Measurements from ENCODE around the gene GLI3. TPM values are rescaled to one million over a fixed set of nuclear protein-coding genes. Genes with fewer than 3 reads are reported as not detected.

Gene GLI3
- total RNA-seq, 2 experiments from 2014 or later: 0.28 to 0.36 TPM

- intact Hi-C loops (cut with DNase I, micrococcal nuclease): no loop called here
- no peaks in the 10 kb centered on the region for H3K9me3 ChIP-seq (ENCODE audit: control insufficient read depth in 1 of 2, insufficient read depth in 1 of 2, low read length in 2 of 2)
- Mint-ChIP-seq H3K4me1 (ENCODE audit: low read depth) (no peaks in the 10 kb centered on the region), H3K36me3 (ENCODE audit: low read depth) (no peaks in the 10 kb centered on the region), H3K27me3 (no peaks in the 10 kb centered on the region), H3K9me3 (no peaks in the 10 kb centered on the region), H3K4me3 (no peak overlapping the region), H3K27ac (no peak overlapping the region)
- ATAC-seq (ENCODE audit: poor library complexity) (no peak), DNase-seq (no peak)
- no peaks in the 10 kb centered on the region for H3K4me1 ChIP-seq (ENCODE audit: insufficient read depth, low read length)
- H3K36me3 ChIP-seq (ENCODE audit: insufficient read depth, low read length): no peaks in the 10 kb centered on the region
- no peaks in the 10 kb centered on the region for H3K27me3 ChIP-seq (ENCODE audit: control insufficient read depth in 1 of 2, insufficient read depth in 2 of 2, low read length in 2 of 2)
- CTCF ChIA-PET: no interaction called here
- H3K4me3 ChIP-seq (ENCODE audit: low read length): no peak overlapping the region
- no peak for TF ChIP-seq CTCF (IDR thresholded peaks at IDR 0.05)
- H3K27ac ChIP-seq (ENCODE audit: low read depth in 1 of 2, low read length in 2 of 2): no peak overlapping the region
- POLR2A ChIA-PET: no interaction called here
Observed at GRCh38 chr7:42170724-42171123, 66.3 kb downstream of the GLI3 start.

GRCh38 chr7:42168512-42168911 is 68.5 kb downstream of the GLI3 start:
- H3K36me3 ChIP-seq (ENCODE audit: insufficient read depth, low read length): no peaks in the 10 kb centered on the region

GRCh38 chr7:42167631-42168236 is 69.3 kb downstream of the GLI3 start:
- no peaks in the 10 kb centered on the region for H3K36me3 ChIP-seq (ENCODE audit: insufficient read depth, low read length)
- Mint-ChIP-seq H3K27ac (no peak overlapping the region), H3K4me1 (ENCODE audit: low read depth) (no peaks in the 10 kb centered on the region), H3K36me3 (ENCODE audit: low read depth) (no peaks in the 10 kb centered on the region), H3K9me3 (no peaks in the 10 kb centered on the region), H3K27me3 (no peaks in the 10 kb centered on the region), H3K4me3 (no peak overlapping the region)
- H3K9me3 ChIP-seq (ENCODE audit: control insufficient read depth in 1 of 2, insufficient read depth in 1 of 2, low read length in 2 of 2): peaks cover 0 to 4% of the 10 kb centered on the region in 2 experiments
- ATAC-seq (ENCODE audit: poor library complexity) (no peak), DNase-seq (no peak)
- no peaks in the 10 kb centered on the region for H3K4me1 ChIP-seq (ENCODE audit: insufficient read depth, low read length)
- intact Hi-C loops (cut with DNase I, micrococcal nuclease): no loop called here
- no peak overlapping the region for H3K4me3 ChIP-seq (ENCODE audit: low read length)
- no peak overlapping the region for H3K27ac ChIP-seq (ENCODE audit: low read depth in 1 of 2, low read length in 2 of 2)
- POLR2A ChIA-PET: no interaction called here
- TF ChIP-seq CTCF (IDR thresholded peaks at IDR 0.05): no peak
- CTCF ChIA-PET: no interaction called here
- no peaks in the 10 kb centered on the region for H3K27me3 ChIP-seq (ENCODE audit: control insufficient read depth in 1 of 2, insufficient read depth in 2 of 2, low read length in 2 of 2)

More at GRCh38 chr7:42168512-42168911, 68.5 kb downstream of the GLI3 start:
- Mint-ChIP-seq H3K4me3 (no peak overlapping the region), H3K27ac (no peak overlapping the region), H3K9me3 (no peaks in the 10 kb centered on the region), H3K27me3 (no peaks in the 10 kb centered on the region), H3K36me3 (ENCODE audit: low read depth) (no peaks in the 10 kb centered on the region), H3K4me1 (ENCODE audit: low read depth) (no peaks in the 10 kb centered on the region)
- CTCF ChIA-PET: no interaction called here
- Histone ChIP-seq H3K9me3 (ENCODE audit: control insufficient read depth in 1 of 2, insufficient read depth in 1 of 2, low read length in 2 of 2) (peaks cover 0 to 4% of the 10 kb centered on the region in 2 experiments), H3K27me3 (ENCODE audit: control insufficient read depth in 1 of 2, insufficient read depth in 2 of 2, low read length in 2 of 2) (no peaks in the 10 kb centered on the region), H3K27ac (ENCODE audit: low read depth in 1 of 2, low read length in 2 of 2) (no peak overlapping the region), H3K4me1 (ENCODE audit: insufficient read depth, low read length) (no peaks in the 10 kb centered on the region), H3K4me3 (ENCODE audit: low read length) (no peak overlapping the region)
- POLR2A ChIA-PET: no interaction called here
- DNase-seq: no peak
- ATAC-seq (ENCODE audit: poor library complexity): no peak
- TF ChIP-seq CTCF (IDR thresholded peaks at IDR 0.05): no peak
- intact Hi-C loops (cut with DNase I, micrococcal nuclease): no loop called here
